Nephron progenitor cell (in vitro differentiated cells): Measurements from ENCODE around the gene CXCR4.

ENCODE experiments used
- DNase-seq: peaks from one replicate; pipeline ENCODE4 v3.0.0; 2021
- H3K27ac Mint-ChIP-seq: 2 replicates; pipeline ENCODE4 v1.8.0; 2021; ENCODE audit warnings: mild to moderate bottlenecking, moderate library complexity, mixed read lengths
- H3K27me3 Mint-ChIP-seq: 2 replicates; pipeline ENCODE4 v1.8.0; 2021; ENCODE audit warnings: mild to moderate bottlenecking, low read depth, mixed read lengths; ENCODE audit not compliant: poor library complexity
- H3K36me3 Mint-ChIP-seq: 2 replicates; pipeline ENCODE4 v1.8.0; 2021; ENCODE audit warnings: low read depth, mixed read lengths
- H3K4me1 Mint-ChIP-seq: 2 replicates; pipeline ENCODE4 v1.8.0; 2021; ENCODE audit warnings: mixed read lengths
- H3K4me3 Mint-ChIP-seq: 2 replicates; pipeline ENCODE4 v1.8.0; 2021; ENCODE audit warnings: mild to moderate bottlenecking, moderate library complexity, mixed read lengths
- H3K9me3 Mint-ChIP-seq: 2 replicates; pipeline ENCODE4 v1.8.0; 2021; ENCODE audit warnings: mild to moderate bottlenecking, moderate library complexity, mixed read lengths
- CTCF ChIP-seq: fragments of 200-600 bp; sonication (generic); IDR thresholded peaks from 2 replicates; pipeline ENCODE4 v1.5.0; 2021; ENCODE audit warnings: antibody characterized with exemption

CXCR4 gene

DNA sequence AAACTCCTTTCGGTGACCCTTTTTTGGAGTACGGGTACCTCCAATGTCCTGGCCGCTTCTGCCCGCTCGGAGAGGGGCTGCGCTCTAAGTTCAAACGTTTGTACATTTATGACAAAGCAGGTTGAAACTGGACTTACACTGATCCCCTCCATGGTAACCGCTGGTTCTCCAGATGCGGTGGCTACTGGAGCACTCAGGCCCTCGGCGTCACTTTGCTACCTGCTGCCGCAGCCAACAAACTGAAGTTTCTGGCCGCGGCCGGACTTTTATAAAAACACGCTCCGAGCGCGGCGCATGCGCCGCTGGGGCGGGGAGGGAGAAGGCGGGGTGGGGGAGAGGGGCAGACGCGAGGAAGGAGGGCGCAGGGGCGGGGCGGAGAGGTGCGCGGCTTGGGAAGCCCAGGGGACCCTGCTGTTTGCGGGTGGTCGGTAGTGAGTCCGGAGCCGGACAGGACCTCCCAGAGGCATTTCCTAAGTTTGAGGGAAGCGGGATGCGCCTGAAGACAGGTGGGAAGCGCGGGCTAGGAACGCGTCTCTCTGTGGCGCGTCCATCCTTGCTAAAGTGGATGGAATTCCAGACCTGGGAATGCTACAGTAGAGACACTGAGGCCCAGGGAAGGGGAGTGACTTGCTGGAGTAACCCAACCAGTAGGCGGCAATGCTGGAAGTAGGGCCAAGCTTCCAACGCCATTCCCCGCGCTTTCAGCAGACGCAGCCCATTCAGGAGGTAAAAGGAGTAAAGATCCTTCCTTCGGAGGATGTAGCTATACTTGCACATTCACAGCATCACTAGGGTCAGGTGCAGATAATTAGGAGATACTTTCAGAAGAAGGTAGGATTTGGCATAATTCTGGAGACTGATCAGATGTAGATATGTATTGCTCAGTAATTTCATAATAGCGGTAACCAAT lies at the start of gene CXCR4:
CXCR4 (minus strand) TSS at position 241 of the 910 bp plus-strand sequence; CDS start at position 152, 89 bp downstream.
- peak; percentile 94 for DNase-seq
- Mint-ChIP-seq H3K27ac (peak within 1 kb of the TSS; percentile 96), H3K36me3 (peaks cover 23% of the 10 kb centered on the region), H3K4me1 (peaks cover 76% of the 10 kb centered on the region), H3K4me3 (peak within 1 kb of the TSS; percentile 96), H3K27me3 (no peaks in the 10 kb centered on the region), H3K9me3 (no peaks in the 10 kb centered on the region)
- peak; percentile 14 for TF ChIP-seq CTCF

GRCh38 chr2:136164280-136164776 lies 46.4 kb upstream of the CXCR4 start:
- no peak for DNase-seq
- Mint-ChIP-seq H3K4me1 (peaks cover 69% of the 10 kb centered on the region), H3K27me3 (no peaks in the 10 kb centered on the region), H3K9me3 (peaks cover under 1% of the 10 kb centered on the region), H3K27ac (peak overlapping the region; percentile 60), H3K4me3 (no peak overlapping the region), H3K36me3 (no peaks in the 10 kb centered on the region)
- TF ChIP-seq CTCF = no peak

- H3K36me3 Mint-ChIP-seq = no peaks in the 10 kb centered on the region
- H3K4me3 Mint-ChIP-seq = no peak overlapping the region
- no peaks in the 10 kb centered on the region for H3K27me3 Mint-ChIP-seq
- no peak overlapping the region for H3K27ac Mint-ChIP-seq
- no peak for TF ChIP-seq CTCF
- peaks cover 50% of the 10 kb centered on the region for H3K4me1 Mint-ChIP-seq
- H3K9me3 Mint-ChIP-seq = peaks cover 4% of the 10 kb centered on the region
- no peak for DNase-seq
Measured at GRCh38 chr2:136162438-136162837, 44.5 kb upstream of the CXCR4 start.

GRCh38 chr2:136156411-136156810 lies 38.5 kb upstream of the CXCR4 start:
- Mint-ChIP-seq H3K36me3 (no peaks in the 10 kb centered on the region), H3K4me3 (no peak overlapping the region), H3K27ac (no peak overlapping the region), H3K4me1 (peaks cover 12% of the 10 kb centered on the region), H3K27me3 (no peaks in the 10 kb centered on the region), H3K9me3 (peaks cover 4% of the 10 kb centered on the region)
- no peak for DNase-seq
- TF ChIP-seq CTCF = no peak

- Mint-ChIP-seq H3K36me3 (no peaks in the 10 kb centered on the region), H3K27me3 (no peaks in the 10 kb centered on the region), H3K27ac (no peak overlapping the region), H3K4me1 (no peaks in the 10 kb centered on the region), H3K4me3 (no peak overlapping the region), H3K9me3 (peaks cover 4% of the 10 kb centered on the region)
- TF ChIP-seq CTCF = no peak
- no peak for DNase-seq
Measured at GRCh38 chr2:136154384-136154783, 36.4 kb upstream of the CXCR4 start.
